Measurements from ENCODE around the gene DCLK1. TPM values are rescaled to one million over a fixed set of nuclear protein-coding genes. Genes with fewer than 3 reads are reported as not detected.

Gene DCLK1
- total RNA-seq, 6 experiments from 2014 or later = 0.07 to 0.12 (median 0.10) TPM; not detected in 2

DNA sequence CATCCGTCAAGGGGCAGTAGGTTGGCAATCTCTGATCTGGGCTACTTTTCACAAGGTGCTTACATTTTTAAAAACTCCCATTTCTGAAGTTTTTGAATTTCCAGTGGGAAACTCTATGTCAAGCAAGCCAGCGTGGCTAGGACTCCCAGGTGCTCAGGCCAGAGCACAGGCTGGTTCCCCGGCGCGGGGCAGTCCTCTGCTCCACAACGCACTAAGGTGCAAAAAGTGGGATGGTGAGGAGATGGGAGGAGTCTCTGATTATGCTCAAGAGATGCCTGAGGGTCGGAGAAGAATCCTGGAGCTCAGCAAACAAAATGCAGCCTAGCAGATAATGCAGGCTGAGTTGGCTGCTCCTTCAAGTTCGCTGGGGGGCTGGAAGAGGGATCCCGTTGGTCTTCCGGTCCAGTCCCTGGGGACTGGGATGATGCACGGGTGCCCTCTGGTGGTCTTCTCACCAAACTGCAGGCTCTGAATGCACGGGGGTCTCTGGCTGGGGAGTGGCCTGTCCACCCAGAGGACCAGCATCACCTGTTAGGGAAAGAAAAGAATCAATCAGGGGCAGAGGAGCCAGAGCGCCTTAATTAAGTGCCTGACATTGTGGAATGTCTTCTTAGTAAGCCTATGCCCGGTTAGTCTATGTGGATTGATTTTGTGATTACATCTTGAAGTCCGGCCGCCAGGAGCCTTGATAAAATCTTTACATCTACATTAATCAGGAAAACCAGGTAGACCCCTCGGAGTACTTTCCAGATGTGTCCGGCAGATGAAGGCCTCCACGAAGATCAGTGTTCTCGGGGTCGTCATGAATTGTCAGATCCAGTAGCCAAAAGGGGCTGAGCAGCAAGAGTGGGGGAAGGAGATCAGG, 410.3 kb downstream of the DCLK1 start:
- Histone ChIP-seq H3K4me3 (no peak overlapping the region), H3K4me1 (no peaks in the 10 kb centered on the region), H3K27ac (no peak overlapping the region), H3K9me3 (no peaks in the 10 kb centered on the region), H3K27me3 (no peaks in the 10 kb centered on the region), H3K36me3 (no peaks in the 10 kb centered on the region)
- WGBS (ENCODE audit: insufficient coverage, low coverage, low lambda C conversion rate, missing lambda C conversion rate) = 17% methylated on average over 18 of the region's 21 CpGs
- no peak for TF ChIP-seq POLR2A (IDR thresholded peaks at IDR 0.05)
- TF ChIP-seq, protein P1, sequence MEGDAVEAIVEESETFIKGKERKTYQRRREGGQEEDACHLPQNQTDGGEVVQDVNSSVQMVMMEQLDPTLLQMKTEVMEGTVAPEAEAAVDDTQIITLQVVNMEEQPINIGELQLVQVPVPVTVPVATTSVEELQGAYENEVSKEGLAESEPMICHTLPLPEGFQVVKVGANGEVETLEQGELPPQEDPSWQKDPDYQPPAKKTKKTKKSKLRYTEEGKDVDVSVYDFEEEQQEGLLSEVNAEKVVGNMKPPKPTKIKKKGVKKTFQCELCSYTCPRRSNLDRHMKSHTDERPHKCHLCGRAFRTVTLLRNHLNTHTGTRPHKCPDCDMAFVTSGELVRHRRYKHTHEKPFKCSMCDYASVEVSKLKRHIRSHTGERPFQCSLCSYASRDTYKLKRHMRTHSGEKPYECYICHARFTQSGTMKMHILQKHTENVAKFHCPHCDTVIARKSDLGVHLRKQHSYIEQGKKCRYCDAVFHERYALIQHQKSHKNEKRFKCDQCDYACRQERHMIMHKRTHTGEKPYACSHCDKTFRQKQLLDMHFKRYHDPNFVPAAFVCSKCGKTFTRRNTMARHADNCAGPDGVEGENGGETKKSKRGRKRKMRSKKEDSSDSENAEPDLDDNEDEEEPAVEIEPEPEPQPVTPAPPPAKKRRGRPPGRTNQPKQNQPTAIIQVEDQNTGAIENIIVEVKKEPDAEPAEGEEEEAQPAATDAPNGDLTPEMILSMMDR (IDR thresholded peaks at IDR 0.05) = peak; percentile 67 to 93 (median 90)
- intact Hi-C loops (cut with DNase I) = no loop called here
- ATAC-seq (peak; percentile 74 to 83 (median 74)), DNase-seq (peak in 2 of 3 donors; percentile 45 to 48)

DNA sequence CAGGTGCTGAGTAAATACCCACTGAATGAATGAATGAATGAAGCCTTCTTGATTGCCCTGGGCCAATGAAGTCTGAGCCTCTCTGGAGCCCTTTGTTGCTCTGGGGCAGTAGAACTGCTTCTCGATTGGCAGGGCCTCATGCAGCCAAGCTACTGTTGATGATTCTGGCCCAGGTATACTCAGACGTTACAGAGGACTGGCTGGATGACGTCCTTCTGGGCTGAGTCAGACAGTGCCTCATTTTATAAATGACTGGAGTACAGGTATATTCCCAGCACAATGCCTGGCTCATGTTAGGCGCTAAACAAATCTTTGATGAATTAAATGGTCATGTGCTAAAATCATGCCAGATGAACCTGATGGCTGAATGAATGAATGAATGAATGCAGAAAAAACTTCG, 410.9 kb downstream of the DCLK1 start:
- H3K9me3 ChIP-seq = no peaks in the 10 kb centered on the region
- intact Hi-C loops (cut with DNase I) = no loop called here
- DNase-seq (no peak), ATAC-seq (no peak)
- no peaks in the 10 kb centered on the region for H3K36me3 ChIP-seq
- H3K27ac ChIP-seq = no peak overlapping the region
- TF ChIP-seq, protein P1 (IDR thresholded peaks at IDR 0.05) = no peak
- no peak for TF ChIP-seq POLR2A (IDR thresholded peaks at IDR 0.05)
- 40% methylated on average over 5 of the region's 5 CpGs for WGBS (ENCODE audit: insufficient coverage, low coverage, low lambda C conversion rate, missing lambda C conversion rate)
- H3K4me1 ChIP-seq = no peaks in the 10 kb centered on the region
- no peaks in the 10 kb centered on the region for H3K27me3 ChIP-seq
- H3K4me3 ChIP-seq = no peak overlapping the region

Other genes with a start within 250 kb of the DCLK1 start
- not detected for gene SOHLH2, start 83.2 kb upstream of the DCLK1 start, total RNA-seq
- gene CCDC169, start 166.4 kb upstream of the DCLK1 start, total RNA-seq = not detected
- 10 to 100 TPM in 2 of 6 experiments, 1 to 10 TPM in 4; 8.1 to 16.4 (median 9.5) TPM for gene SPART, start 215.0 kb upstream of the DCLK1 start, total RNA-seq

Measured in right lobe of liver (tissue), 6 donors.